AG04449 (cell line): ENCODE measurements around the gene COL2A1.

Experiments used
- CTCF ChIA-PET: fragments of 350-600 bp; formaldehyde crosslinking; extraction: SDS; loops from one replicate; lab custom pipeline; 2021; ENCODE audit warnings: antibody characterized with exemption; lab: Yijun Ruan, JAX
- POLR2A ChIA-PET: fragments of 400-600, 350-600 bp; formaldehyde crosslinking; extraction: SDS; loops from one replicate; lab custom pipeline; 2020; ENCODE audit warnings: antibody characterized with exemption, inconsistent platforms; lab: Yijun Ruan, JAX
- DNase-seq: peaks from one replicate; pipeline ENCODE4 v3.0.0-alpha.2; 2010; ENCODE audit warnings: low read depth, low spot score
- H3K4me3 ChIP-seq: 2 replicates; pipeline ENCODE4 v1.5.1; 2011; ENCODE audit warnings: low read depth, mild to moderate bottlenecking, control low read depth, low read length
- TF ChIP-seq, protein P1 (sequence below): IDR thresholded peaks from one replicate; pipeline ENCODE4 v1.5.1; 2011; ENCODE audit warnings: mild to moderate bottlenecking, moderate library complexity, low read length, control low read depth, inconsistent platforms; ENCODE audit not compliant: insufficient read depth; ENCODE audit errors: missing control alignments

Gene COL2A1

DNA sequence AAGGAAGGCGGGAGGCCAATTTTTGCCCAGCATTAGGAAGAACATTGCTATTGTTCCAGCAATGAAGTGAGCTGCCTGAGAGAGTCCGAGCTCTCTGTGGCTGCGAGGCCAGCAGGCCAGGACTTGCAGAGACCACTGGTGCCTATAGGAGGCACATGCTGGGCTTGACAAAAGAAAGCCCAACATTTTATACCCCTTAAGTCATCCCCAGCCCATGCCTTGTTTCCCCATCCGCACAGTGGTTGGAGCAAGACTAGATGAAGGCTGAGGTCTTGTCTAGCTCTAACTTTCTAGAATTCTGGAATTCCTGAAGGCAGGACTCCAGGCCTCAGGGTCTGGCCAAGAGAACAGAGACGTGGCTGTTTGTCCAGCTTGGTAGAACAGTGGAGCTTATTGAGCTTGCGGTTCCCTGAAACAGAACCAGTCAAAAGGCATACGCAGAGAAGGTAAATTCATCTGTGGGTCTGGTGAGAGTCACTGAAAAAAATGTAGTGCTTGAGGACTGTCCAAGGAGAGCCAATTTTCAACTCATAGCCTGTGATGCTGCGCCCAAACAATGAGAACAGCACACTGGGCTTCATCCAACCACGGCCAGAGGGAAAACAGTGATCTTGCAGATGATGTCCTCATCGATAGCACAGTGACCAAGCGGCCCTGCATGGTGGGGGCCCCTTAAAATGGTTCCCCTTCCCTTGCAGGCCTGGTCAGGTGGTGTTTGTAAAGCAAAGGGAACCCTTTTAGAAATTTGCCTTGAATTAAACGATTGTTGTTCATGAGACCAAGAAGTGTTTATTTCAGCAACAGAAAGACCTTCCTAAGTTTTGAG, 27.1 kb upstream of the COL2A1 start:
- TF ChIP-seq, protein P1, sequence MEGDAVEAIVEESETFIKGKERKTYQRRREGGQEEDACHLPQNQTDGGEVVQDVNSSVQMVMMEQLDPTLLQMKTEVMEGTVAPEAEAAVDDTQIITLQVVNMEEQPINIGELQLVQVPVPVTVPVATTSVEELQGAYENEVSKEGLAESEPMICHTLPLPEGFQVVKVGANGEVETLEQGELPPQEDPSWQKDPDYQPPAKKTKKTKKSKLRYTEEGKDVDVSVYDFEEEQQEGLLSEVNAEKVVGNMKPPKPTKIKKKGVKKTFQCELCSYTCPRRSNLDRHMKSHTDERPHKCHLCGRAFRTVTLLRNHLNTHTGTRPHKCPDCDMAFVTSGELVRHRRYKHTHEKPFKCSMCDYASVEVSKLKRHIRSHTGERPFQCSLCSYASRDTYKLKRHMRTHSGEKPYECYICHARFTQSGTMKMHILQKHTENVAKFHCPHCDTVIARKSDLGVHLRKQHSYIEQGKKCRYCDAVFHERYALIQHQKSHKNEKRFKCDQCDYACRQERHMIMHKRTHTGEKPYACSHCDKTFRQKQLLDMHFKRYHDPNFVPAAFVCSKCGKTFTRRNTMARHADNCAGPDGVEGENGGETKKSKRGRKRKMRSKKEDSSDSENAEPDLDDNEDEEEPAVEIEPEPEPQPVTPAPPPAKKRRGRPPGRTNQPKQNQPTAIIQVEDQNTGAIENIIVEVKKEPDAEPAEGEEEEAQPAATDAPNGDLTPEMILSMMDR: no peak
- ChIA-PET POLR2A (no interaction called here), CTCF (no interaction called here)

DNA sequence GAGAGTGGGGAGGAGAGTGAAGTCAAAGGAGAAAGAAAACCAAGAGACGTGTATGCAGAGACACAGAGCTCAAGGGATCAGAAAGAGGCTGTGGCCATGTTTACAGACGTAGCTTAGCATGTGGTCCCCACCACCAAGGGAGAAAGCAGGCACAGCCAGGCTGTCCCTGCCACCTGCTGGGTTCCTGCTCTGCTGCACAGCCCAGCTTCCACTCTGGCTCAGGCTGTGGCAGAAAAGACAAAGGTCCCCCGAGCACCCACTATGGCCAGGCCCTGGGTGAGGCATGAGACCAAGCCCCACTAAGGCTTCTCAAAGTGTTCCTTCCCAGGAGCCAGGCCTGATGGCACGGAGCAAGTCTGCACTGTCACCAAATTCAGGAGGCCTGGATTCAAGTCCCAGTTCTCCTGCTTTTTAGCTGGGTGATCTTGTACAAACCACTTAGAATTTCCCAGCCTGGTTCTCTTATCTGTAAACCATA, 25.9 kb upstream of the COL2A1 start:
- TF ChIP-seq, protein P1: no peak
- POLR2A ChIA-PET: no interaction called here
- H3K4me3 ChIP-seq: no peak overlapping the region
- no peak for DNase-seq
- CTCF ChIA-PET: interaction anchor here (0.7 kb wide), 1 partner anchor 67 kb away, joined by 4 read pairs; the partner anchor contains the start of gene TMEM106C

More for the DNA sequence above, 27.1 kb upstream of the COL2A1 start:
- no peak overlapping the region for H3K4me3 ChIP-seq
- no peak for DNase-seq

DNA sequence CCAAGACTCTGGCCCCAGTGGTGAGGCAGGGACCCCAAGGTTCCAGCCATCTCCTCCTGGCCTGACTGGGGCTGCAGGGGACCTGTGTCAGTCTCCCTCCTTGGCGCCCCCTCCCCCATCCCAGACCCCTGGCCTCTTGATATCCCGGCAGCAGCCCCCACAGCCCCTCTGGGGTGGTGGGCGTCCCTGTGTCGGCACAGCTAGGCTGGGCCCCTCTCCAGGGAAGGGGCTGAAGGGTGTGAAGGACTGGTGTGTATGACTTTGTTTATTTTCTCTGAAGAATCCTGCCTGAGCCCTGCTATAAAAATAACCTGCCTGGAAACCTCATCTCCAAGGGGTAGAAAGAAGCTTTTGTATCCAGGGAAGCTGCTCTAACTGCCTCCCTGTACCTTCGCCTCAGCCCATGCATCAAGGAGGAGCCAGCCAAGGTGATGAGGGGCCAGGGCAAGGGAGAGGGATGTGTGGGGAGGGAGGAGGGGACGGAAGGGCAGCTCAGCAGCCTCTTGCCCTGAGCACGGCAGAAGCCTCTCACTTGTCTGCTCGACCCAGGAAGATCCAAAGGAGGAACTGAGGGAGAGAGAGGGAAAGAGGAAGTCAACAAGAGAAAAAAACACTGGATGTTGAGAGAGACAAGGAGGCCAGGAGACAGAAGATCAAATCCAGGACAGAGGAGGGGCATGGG, 25.4 kb upstream of the COL2A1 start:
- ChIA-PET CTCF (interaction anchor here (0.7 kb wide), 1 partner anchor 66 kb away, joined by 4 read pairs; the partner anchor contains the start of gene TMEM106C), POLR2A (no interaction called here)
- H3K4me3 ChIP-seq: no peak overlapping the region
- TF ChIP-seq, protein P1: no peak
- no peak for DNase-seq

DNA sequence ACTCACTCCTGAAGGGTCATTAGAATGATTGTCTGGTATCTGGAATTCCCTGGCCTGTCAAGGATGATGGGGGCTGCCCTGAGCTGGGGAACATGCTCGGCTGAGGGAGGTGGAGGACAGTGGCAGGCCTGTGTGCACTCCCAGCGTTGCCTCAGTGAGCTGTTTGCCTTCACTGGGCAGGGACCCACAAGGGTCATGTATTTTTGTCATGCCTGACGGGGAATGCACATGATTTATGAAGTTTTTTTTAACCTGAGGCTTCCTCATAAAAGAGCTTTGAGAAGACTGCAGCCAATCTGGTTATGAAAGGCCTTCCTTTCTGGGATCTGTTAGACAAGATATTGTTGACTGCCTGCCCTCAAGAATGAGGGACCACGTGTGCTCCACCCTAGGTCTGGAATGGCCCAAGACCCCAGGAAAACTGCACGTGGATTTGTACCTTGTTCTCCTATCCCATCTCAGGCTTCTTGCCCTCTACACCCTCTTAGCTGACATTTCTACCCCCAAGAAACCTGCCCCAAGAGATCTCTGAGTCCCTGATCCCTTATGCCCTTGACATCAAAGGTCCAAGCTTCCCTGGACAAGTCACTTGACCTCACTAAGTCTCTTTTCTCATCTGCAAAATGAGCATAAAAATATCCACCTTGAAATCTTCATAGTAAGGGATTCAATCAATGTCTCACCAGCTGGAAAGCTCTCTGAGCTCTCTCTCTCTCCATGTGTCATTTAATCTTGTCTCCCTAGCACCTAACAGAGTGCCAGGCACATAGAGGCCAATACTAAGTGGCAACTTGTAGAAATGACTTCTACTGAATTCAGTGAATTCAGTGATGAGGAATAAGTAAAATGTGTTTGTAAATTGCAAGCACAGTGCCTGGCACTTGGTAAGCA, 24.5 kb upstream of the COL2A1 start:
- no peak for DNase-seq
- TF ChIP-seq, protein P1: no peak
- ChIA-PET POLR2A (no interaction called here), CTCF (no interaction called here)
- H3K4me3 ChIP-seq: no peak overlapping the region

DNA sequence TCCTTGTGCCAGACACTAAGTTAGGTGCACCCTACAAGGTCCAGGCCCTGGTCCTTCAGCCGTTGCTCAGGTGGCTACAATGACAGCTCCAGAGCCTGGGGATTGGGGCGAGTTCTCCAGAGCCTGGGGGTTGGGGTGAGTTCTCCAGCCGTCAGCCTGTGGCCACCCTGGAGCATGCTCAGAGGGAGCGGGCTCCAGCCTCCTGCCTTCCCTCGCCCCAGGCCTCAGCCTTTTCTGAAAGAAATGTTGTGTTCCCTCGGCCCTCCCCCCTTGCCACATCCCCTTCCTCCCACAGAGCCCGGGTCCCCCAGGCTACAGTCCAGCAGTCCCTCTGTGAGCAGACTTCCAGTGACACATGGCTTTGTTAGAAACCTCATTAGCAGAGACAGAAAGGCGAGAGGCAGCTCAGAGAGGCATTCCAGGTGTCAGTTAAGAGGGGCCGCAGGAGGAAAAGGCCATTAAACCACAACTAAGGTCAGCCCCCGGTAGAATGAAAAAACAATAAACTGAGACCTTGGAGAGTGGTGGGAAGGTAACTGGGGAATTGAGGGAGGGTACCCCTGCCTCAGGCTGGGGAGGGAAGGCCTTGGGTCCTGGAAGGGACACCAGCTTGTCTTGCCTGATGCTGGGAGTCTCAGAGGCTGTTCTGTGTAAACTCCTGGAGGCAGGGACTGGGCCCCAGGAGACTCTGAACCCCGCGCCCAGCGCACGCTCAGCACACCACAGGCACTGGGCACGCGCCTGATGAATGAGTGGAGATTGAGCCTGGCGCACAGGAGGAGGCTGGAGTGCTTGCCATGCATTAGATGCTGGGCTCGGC, 23.1 kb upstream of the COL2A1 start:
- H3K4me3 ChIP-seq: no peak overlapping the region
- ChIA-PET CTCF (interaction anchor here (0.7 kb wide), 1 partner anchor 9 kb away, joined by 3 read pairs; no protein-coding TSS in a partner anchor), POLR2A (no interaction called here)
- no peak for DNase-seq
- TF ChIP-seq, protein P1: no peak
